IPS-11a (cell line): ENCODE results near the gene C4orf54.

ENCODE experiments used
- H3K4me3 ChIP-seq: one replicate; pipeline ENCODE4 v1.5.1; 2013; ENCODE audit warnings: low read depth, low read length, control low read depth

C4orf54 gene

DNA sequence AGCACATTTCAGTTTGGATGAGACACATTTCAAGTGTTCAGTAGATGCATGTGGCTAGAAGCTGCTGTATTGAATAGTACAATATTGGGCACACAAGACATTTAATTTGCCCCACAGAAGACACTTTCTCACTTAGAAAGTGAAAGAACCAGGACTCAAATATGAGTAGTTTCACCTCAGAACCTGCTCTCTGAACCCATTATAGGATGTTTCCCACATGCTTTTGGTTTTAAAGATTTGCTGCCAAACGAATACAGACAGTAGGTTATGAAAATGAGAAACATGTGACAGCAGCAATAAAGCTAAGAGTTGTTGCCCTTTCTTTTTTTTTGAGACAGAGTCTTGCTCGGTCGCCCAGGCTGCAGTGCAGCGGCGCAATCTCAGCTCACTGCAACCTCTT lies 32.3 kb downstream of the C4orf54 start:
- H3K4me3 ChIP-seq = no peak overlapping the region

DNA sequence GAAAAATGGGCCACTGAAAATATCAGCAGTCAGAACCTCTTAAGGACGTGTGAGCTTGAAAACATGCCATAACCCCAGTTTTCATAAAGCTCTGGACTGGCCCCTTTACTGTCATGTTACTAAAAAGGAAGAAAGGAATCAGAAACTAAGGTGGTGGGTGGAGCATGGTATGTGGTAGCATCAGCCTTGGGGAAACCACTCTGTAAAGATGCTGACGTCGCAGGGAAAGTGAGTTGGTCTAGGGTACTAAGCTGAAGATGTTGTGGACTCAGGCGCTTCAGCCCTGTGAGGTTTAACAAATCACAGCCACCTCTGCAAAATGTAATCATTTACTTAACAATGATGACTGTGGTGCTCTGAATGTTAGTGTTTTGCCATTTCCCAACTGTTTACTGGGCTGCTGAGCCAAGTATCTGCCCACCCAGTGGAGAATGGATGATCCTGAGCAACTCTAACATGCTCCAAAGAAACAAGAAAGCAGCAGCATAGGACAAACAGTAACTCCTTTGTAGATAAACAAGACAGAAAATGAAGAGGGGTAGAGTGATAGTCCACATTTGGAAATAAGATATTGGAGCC lies 33.4 kb downstream of the C4orf54 start:
- H3K4me3 ChIP-seq = no peak overlapping the region

DNA sequence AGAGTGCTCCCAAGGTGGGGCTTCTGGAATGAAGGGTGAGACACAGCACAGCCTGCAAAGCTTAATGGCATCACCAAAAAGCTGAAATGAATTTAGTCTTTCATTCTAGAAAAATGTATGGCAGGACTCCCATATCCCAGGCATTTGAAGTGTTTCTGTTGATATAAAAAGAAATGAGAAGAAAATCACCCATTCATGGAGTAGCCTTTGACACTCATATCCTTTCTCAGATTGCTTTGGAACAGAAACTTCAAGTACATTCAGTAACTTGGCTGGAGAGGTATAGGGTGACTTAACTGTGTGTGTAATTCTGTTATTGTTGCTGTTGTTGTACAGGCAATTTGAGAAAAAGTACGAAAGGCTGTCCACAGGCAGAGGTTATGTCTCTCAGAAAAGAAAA lies 35.3 kb downstream of the C4orf54 start:
- H3K4me3 ChIP-seq = no peak overlapping the region

DNA sequence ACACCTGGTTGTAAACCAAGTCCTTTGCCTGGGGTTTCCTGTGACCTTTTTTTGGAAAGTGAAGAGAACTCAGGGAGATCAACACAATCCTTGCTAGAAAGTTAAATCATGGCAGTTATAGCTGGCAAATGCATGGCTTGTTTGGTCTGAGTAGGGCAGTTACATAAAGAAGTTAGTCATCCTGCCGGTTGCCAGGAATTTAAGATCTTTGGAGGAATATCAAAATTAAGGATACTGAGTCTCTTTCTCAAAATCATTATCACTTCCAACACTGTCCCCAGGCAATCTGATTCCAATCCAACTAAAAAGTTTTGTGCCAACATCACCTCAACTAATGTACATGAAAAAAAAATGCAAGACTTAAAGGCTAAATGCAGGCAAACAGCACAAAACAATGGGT lies 40.3 kb downstream of the C4orf54 start:
- H3K4me3 ChIP-seq = no peak overlapping the region

DNA sequence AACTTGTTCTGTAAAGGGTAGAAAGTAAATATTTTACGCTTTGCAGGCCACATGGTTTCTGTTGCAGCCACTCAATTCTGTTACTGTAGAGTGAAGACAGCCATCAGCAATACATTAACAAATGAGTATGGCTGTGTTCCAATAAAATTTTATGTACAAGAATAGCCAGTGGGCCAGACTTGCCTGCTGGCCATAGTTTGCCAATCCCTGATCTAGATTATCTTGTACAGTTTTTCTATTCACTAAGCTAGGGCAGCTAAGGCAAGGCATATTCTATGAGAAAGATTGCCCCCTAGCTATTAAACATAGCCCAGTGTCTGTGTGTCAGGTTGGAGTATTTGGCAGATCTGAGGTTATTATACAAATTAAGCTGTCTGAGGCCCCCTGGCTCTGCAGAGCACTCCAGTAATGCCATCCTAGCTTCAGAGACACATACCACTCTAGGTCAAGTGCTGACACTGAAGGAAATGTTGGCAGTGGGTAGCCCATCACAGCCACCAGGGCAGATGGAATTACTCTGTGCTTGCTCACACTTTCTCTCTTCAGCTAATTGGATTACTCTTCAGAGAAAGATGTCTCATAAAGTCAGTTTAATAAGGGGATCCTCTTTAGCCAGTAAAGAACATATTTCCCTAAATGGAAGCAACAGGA lies 42.3 kb downstream of the C4orf54 start:
- no peak overlapping the region for H3K4me3 ChIP-seq

DNA sequence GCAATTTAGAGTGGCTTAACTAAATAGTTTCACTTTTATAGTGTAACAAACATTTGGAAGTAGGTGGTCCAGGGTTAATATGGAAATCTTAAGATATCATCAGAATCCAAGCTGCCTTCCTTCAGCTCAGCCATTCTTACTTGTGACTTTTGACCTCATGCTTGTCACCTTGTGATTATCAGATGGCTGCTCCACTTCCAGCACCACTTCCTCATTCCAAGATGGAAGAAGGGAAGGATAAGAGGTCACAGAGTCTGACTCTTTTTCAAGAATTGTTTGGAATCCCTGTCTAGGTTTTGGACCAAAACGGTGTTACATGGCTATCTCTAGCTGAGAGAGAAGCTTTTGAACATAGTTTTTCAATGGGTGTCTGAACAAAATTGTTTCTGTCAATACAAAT lies 43.1 kb downstream of the C4orf54 start:
- no peak overlapping the region for H3K4me3 ChIP-seq

DNA sequence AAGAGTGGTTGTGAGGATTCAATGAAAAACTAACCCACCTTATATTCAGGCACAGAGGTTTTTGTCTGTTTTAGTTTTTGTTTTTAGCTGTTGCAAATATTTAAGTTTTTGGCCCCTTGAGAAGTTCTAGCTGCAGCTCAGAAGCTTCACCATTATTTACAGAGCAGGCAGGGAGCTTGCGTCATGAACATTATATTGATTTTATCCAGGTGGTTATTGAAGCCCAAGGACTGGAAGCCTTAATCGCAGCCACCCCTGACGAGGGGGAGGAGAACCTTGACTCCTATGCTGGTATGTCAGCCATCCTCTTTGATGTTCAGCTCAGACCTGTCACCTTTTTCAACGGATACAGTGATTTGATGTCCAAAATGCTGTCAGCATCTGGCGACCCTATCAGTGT lies 44.9 kb downstream of the C4orf54 start:
- H3K4me3 ChIP-seq = no peak overlapping the region

DNA sequence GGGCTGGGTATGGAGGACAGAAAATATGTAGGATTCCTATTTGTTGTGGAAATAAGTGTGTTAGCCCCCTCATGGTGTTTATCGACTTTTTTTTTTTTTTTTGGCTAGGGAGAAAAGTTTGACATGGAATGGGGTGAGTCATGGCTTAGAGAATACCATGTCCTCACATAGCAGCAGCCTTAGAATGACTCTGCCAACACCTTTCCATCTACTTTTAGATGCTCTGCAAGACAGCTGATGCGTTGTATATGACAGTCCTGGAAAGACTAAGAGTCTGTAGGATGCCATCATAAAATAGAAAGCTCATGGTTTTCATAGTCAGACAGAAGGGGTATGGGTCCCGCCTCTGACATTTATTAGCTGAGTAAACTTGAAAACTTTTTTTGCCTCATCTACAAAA lies 45.3 kb downstream of the C4orf54 start:
- no peak overlapping the region for H3K4me3 ChIP-seq

DNA sequence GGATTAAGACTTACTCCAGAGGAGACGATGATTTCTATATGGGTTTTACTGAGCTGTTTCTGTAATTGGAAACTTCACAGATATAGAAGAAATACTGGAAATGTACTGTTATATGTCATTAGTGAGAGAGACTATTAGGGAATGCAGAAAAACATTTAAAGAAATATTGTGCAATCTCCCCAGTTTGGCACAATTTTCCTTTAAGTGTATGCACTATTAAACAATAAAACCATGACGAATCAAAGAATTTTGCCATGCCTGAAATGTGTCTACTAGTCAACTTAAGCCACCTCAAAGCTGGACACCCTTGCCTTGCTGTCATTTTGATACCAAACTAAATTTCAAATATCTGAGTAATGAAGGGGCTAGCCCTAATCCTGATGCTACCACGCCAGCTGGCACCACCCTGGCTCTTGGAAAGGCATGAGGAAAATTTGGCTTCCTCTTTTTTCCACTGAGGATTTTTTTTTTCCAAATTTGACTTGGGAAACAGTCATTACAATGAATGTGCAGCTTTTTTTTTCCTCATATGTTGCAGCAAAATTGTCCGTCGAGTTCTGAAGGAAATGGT lies 46.9 kb downstream of the C4orf54 start:
- H3K4me3 ChIP-seq = no peak overlapping the region

DNA sequence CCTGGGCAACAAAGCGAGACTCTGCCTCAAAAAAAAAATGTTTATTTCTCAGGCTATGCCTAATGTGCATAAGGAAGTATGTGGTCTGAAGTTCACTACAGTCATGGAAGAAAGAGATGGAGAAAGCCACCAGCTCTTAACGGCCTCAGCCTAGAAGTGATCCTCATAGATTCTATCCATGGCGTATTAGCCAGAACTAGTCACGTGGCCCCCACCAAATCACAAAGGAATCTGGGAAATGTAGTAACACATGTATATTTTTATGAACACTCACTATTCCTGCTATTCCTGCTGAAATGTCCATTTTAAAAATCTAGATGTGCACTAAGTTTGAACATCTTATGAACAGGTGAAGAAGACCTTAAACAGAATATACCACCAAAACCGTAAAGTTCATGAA lies 49.2 kb downstream of the C4orf54 start:
- no peak overlapping the region for H3K4me3 ChIP-seq
